HG03066 (cell line): ENCODE data around the gene DLGAP1.

Experiments used
- ATAC-seq: cut with Tn5 transposase; IDR thresholded peaks from one replicate; pipeline ENCODE4 v1.9.1; 2021; ENCODE audit warnings: low read depth; ENCODE audit not compliant: unreplicated experiment

Gene DLGAP1

DNA sequence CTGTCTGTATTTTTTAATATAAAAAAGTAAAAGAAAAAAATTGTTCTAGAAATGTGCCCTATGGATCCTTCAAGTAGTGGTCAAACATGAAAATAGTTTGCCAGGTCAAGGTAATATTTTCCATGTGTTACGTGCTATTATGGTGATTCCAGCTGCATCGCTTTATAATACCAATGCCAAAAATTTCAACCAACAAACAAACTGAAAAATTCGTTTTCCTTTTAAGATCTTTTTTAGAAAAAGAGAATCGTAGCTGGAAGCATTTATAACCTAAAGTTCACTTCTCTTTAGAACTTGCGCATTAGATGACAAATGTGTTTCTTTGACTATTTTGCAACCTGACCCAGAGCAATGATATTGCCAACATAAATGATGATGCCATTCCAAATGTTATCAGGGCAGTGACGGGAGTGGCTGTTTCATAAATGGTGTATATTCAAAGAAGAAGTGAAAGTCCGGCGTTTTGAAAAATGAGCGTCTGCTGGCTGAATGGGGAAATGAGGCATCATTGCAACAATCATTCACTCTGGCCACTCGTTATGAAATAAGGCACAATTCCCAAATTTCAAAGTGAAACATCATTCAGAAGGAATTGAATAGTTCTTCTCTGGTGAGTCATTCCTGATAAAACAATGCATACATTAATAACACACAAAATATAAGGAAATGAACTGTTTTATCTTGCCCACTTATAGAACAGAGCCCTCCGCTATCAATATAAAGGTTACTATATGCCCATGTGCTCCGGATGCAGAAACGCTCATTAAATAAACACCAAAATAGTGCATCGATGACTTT, 707.7 kb downstream of the DLGAP1 start:
- no peak for ATAC-seq

DNA sequence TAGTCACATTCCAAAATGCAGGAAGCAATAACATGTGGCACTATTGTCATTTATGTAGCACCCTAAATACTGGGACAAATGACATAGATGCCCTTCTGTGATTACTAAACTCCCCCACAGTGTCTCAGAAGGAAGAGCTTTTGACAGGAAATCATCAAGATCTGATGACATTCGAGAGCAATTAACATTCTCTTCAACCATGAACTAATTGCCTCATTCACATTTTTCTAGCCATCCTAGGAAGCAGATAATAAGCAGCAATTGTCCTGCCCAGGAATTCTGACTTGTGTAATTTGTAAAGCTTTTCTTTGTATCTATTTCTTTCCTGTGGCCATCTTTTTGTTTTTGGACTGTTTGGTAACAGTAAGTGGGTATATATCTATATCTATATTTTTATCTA, 712.6 kb downstream of the DLGAP1 start:
- no peak for ATAC-seq

DNA sequence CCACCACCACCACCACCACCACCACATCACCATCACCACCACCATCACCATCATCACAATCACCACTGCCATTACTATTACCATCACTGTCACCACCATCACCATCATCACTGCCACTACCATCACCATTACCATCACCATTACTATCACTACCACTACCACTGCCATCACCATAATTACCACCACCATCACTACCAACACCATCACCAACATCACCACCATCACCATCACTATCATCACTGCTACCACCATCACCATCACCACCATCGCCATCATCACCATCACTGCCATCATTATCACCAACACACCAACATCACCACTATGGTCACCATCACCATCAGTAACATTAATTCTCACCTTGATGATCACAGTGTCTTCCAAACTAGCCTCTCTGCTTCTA, 713.8 kb downstream of the DLGAP1 start:
- ATAC-seq, result no peak

DNA sequence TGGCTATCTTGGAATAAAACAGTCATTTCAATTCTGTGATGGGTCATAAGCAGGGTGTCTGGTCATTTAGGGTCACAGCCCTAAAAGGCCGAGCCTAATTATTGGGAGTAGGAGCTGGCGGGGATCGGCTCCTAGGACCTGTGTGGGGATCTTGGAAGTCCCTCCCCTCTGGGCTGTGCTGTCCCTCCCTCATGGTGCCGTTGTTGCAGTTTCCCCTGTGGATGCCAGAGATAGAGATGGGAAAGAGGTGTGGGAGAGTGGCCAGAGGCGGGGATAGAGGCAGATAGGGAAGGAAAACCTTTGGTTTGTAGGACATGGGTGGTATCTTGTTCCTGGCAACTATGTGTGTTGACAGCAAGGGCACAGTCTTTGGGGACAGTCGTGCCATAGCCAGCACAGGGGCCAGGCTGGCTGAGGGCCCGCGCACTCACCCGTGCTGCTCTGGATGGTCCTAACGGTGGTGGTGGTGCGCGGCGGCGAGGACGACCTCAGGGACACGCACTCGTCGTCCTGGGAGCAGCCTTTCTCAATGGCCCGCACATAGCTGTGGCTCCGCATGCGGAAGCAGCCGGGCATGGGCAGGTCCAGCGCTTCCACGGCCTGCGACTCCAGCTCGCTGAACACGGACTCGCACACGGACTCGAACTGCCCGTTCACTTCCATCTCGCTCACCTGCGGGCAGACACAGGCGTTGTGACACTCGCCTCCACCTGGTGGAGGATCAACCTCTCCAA, 726.2 kb downstream of the DLGAP1 start:
- no peak for ATAC-seq

DNA sequence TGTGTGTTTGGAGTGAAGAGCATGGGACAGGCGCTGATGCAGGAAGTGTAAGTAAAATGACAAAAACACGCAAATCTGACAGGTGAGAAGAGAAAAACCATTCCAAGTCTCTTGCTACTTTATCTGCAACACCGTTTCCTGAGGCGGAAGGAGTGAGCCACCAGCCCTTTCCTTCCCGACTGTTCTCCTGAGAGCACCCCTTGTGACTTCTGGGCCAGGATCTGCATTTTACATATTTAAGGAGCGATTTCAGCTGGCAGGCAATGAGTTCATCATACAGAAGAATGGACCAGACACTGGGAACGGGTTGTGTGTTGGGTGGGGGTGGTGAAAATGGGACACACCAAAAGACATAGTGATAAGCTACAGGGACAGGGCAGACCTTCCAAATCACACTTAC, 727.8 kb downstream of the DLGAP1 start:
- ATAC-seq, result no peak

DNA sequence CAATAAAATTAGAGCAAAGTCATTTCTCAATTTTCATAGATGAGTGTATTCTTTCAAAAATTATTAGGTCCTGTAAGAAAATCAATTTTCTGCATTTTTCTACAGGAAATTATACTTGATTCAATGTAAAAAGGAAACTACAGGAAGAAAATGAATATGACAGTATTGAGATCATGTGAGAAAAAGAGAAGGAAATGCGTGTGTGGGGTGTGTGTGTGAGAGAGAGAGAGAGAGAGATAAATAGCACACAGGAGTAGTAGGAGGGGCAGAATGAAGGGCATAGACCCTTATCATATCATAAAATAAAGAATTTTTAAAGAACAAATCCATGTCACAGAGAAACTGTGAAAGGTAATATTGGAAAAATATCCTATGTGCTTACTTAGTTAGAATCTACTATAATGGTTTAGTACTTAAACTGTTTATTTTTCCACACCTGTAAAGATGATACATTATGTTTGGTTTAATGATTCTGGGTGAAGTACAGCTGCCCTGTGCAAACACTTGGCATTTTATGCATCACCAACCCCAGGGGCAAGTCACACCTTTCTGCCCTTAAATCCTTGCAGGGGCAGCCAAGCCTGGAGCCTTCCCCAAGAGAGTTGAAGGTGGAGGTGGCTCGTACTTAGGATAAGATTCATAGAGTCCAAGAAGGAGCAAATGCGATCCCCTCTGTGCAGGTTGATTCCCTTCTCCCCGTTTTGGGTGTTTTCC, 728.7 kb downstream of the DLGAP1 start:
- no peak for ATAC-seq

DNA sequence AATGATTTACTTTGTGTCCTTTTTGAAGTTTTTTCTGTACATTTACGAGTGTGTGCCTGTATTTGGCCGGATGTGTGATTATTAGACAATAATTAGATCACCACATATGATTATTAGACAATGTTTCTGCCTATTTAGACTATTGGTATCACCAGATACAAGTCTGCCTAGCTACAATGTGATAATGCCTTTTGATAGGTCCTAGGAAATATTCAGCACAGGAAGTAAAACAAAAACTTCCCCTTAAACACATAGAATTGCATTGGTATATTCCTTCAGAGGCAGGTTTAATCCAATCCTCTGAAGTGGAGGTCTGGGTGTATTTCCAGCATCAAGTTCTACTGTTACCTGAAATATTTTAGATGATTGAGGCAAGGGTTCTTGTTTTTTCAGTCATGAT, 730.0 kb downstream of the DLGAP1 start:
- ATAC-seq, result no peak

DNA sequence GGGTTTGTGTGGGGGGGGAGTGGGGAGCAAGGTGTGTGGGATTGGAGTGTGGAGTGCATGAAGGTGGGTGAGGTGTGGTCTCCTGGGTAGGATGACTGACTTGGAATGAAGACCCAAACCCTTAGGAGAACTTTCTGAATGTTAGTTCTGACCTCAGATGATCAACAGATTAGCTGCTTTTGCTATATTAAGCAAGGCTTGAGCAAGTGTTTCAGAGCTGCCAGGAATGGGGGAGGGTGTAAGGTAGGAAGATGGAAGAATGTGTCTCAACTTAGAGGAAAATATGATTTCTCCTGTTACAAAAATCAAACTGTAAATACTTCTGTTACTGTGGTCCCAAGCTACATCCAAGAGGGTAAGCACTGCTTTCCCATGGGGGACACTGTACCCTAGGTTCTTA, 731.6 kb downstream of the DLGAP1 start:
- no peak for ATAC-seq

DNA sequence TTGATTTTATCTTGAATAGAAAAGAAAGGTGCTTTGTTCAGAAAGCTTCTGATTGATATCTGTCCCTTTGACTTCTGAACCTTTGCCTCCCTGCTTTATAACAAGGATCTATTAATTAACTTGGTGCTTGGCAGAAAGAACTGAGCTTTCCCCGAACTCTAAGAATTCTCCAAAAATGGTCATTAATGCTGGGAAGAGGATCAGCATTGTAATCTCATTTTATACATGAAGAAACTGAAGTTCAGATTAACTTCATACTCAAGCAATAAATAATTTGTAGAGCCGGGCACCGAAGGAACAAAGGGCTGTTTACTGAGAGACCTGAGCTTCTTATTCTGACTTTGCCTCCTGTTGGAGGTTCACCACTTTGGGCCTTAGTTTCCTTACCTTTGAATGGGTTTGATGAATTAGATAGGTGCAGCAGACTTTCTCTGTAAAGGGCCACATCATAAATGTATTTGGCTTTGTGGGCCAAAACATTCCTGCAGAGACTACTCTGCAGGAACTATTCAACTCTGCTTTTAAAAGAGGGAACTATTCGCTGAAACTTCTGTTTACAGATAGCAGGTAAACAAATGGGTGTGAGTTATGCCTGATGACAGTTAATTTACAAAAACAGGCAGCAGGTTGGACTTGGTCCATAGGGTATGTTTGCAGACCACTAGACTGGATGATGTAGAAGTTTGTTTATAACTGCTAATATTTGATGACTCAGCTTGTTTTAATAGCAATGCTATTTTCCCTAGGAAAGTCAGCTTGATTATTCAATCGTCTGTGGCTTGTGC, 732.3 kb downstream of the DLGAP1 start:
- ATAC-seq, result no peak

DNA sequence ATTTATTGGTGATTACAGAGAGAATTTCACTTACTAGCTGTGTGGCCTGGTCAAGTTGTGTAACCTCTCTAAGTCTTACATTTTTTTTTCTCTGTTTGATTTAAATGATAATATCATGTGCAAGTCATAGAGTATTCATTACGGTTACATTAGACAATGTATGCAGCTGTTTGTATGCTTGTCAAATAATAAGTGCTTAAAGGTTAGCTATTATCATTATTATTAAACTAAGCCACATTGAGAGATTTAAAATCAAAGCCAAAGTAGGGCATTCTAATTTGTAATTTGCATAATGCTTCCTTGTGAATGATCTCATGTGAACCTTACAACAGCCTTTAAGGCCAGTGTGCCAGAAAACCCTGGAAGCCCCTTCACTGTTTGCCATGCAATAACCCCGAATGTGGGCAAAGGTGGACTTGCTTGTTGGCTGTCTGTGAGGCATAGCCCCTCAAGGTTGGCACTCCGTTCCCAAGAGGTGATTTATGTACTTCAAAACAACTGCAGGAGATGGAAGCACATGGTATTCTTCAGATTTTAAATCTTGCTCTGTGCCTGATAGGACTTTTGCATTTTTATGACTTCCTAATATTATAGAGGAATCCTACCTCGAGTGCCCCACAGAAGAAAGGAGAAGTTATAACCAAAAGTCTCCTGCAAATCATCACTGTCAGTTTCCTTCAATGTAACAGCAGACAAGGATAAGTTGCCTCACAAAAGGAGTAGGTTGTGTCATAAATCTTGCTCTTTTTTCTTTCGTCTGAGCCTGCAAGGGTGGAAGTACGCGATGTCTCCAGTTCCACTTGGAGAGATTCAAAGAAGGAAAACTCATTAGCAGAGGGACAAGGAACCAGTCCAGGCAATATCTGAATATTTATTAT, 733.1 kb downstream of the DLGAP1 start:
- ATAC-seq, result no peak

DNA sequence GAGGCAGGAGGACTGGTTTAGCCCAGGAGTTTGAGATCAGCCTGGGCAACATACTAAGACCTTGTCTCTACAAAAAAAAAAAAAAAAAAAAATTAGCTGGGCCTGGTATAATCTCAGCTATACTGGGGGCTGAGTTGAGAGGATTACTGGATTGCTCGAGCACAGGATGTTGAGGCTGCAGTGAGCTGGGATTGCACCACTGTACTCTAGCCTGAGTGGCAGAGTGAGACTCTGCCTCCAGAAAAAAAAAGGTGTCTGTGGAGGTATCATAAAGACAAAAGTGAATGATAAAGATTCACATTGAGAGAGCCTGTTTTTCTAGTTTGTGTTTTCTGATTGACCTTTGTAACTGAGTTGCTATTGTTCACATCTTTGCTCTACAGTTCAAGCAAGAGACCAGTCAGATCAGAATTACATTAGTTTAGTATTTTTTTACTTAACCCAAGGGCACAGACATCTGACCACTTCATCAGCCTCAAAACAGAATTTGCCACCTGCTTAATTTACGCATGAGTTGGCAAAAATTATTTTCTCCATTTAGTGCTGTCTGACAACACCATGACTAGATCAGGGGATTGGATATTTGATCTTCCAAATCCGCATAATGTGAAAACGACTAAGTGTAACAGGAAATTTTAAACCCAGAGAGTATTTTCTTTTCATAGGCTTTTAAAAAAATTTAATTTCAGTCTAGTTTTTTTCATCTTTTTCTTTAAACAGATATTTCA, 734.1 kb downstream of the DLGAP1 start:
- no peak for ATAC-seq

DNA sequence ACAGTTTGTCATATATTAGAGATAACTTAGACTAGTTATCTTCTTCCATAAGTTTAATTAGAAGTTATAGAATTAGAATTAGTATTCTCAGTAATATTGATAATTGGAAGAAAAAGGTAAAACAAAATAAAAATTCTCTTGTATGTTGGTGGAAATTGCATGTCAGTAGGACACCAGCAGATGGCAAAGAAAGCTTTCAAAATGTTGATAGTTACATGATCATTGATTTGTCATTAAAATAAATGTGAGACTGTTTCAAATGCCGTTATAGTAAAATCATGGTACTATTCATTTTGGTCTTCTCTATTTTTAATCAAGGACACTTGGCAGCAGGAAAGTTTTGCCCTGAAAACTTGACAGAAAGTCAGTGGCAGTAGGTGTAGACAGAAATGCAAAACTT, 734.9 kb downstream of the DLGAP1 start:
- no peak for ATAC-seq

DNA sequence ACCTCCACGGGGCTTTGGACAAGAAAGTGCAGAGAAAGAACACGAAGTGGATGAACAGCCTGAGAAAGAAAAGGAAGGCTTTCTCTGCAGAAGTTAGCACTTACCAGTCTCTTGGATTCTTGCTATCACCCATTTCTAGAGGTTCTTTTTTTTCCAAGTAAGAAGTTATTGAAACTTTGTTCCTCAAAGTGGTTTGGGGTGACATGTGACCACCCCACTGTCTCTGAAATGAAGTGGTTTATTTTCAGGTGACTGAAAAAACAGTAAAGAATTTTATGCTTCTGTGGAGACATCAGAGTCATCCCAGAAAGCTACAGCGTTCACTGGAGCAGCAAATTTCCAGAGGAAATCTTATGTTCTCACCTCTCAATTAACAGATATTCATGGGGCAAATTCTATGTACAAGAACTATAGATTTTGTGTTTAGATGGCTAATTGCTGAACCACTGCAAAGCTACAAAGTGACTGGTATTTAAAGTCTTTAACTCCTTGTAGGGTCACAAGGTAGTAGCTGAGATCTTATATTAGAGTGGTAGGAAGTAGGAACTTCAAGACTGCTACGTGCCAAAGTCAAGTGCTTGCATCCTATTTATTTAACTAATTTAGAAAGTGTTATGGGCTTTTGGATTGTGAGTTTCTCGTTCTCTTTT, 737.6 kb downstream of the DLGAP1 start:
- ATAC-seq, result no peak

DNA sequence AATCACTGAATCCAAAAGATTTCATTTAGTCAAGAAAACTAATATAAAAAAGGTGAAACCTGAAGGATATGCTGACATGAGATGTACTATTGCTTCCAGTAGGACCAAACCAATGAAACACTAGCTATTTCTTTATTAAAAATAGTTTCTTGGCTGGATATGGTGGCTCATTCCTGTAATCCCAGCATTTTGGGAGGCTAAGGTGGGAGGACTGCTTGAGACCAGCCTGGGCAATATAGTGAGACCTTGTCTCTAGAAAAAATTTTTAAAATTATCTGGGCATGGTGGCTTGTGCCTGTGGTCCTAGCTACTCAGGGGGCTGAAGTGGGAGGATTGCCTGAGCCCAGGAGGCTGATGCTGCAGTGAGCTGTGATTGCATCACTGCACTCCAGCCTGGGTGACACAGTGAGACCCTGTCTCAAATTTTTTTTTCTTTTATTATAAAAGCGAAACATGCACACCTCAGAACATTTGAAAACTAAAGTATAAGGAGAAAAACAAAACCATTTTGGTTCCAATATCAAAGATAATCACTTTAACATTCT, 738.9 kb downstream of the DLGAP1 start:
- no peak for ATAC-seq

DNA sequence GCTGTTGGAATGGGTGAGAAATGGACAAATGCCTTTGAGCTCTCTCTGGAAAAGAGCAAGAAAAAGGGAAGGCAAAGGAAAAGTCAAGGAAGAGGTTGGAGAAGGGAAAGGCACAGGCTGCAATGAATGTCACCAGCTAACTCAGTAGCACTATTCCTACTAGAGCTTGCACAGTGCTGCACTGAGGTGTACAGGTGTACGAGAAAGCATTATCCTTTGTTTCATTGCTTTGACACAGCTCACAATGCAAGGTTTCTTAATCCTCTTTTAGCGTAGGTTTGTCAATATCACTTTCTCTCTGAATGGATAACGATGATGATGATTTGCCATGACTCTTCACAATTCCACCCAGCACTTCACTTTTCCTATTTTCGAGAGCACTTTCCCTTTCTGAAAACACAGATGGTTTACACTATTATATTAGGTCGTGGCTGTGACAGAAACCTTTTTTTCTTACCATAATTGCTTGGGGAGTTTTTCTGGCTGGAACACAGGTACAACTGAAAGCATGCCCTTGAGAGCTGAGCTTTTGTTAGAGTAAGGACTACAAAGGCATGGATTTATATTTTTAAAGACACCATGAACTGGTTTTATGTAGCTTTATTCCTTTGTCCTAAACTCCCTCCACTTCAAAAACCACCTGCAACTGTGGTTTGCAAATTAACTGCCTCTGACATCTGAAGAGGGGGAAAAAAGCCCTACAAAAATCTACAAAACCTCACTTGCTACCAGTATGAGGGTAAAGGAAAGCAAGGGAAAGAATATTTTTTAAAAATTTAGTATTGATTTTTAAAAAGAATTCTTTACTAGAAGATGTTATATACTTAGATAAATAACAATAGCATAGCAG, 739.7 kb downstream of the DLGAP1 start:
- ATAC-seq, result no peak

DNA sequence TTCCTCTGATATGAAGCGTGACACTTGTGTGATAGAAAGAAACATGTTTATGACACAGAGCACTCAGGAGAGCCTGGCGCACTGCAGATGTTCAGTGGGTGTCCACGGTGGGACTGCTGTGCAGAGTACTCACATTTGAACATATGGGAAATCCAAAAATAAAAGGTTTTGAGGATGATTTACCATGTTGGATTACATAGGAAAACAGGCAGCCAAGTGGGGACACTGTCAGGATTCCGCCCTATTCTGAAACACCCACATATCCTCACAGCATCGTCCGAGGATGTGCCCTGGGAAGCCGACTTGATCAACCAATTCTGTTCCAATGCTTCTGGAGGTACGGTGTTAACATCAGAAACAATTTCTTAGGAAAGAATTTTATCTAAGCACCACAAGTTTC, 741.4 kb downstream of the DLGAP1 start:
- ATAC-seq, result no peak

DNA sequence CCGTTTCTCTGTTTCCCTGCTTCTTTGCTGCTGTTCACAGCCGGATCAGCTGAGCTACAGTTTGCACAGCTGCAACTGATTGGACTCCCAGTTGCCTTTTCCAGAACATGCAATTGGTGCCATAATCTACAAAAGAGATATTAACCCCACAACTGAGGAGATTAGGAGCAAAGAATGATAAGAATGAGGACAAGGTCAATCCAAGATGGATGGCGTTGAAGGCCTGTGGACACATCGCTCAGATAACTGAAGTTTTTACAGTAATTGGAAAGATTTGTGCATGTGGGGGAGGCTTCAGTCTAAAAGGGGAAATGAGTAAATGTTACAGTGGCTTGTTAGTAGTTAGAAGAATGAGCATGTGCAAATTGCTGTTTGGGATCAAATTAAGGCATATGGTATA, 741.9 kb downstream of the DLGAP1 start:
- no peak for ATAC-seq

DNA sequence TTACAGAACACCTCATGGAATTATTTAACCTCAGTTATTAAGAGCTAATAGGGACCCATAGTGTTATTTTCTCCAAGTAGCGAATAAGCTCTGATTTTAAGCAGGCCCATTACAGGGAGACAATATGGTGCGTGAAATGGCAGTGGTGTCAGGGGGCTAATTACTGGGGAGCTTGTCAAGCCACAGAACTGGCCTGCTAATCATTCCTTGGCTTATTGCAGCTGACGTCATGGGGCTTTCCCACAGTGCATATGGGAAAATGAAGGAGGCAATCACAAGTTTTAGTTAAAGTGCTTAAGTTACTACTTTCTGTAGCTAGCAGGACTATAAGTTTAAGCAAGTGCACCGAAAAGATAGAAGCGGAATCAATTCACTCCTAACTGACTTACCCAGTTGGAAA, 742.6 kb downstream of the DLGAP1 start:
- no peak for ATAC-seq
